ENCODE results near the gene HOGA1.

DNA sequence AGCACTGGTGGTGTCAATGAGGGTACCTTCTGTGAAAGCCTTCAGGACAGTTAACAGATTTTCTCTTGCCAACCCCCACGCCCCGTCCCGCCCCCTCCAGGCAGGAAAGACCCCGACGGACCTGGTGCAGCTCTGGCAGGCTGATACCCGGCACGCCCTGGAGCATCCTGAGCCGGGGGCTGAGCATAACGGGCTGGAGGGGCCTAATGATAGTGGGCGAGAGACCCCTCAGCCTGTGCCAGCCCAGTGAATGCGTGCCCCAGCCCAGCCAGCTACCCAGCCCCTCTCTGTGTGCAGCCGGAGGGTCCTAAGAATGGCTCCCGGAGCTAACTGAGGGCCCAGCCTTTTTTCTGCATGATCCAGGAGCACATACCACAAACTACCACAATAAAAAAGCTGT lies 713 bp upstream of the HOGA1 start:
- TF ChIP-seq, protein P1, sequence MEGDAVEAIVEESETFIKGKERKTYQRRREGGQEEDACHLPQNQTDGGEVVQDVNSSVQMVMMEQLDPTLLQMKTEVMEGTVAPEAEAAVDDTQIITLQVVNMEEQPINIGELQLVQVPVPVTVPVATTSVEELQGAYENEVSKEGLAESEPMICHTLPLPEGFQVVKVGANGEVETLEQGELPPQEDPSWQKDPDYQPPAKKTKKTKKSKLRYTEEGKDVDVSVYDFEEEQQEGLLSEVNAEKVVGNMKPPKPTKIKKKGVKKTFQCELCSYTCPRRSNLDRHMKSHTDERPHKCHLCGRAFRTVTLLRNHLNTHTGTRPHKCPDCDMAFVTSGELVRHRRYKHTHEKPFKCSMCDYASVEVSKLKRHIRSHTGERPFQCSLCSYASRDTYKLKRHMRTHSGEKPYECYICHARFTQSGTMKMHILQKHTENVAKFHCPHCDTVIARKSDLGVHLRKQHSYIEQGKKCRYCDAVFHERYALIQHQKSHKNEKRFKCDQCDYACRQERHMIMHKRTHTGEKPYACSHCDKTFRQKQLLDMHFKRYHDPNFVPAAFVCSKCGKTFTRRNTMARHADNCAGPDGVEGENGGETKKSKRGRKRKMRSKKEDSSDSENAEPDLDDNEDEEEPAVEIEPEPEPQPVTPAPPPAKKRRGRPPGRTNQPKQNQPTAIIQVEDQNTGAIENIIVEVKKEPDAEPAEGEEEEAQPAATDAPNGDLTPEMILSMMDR (IDR thresholded peaks at IDR 0.05) = no peak
- no peak for TF ChIP-seq ZFX (IDR thresholded peaks at IDR 0.05; ENCODE audit: borderline replicate concordance)
